Stimulated activated CD4-positive, alpha-beta T cell treated with anti-CD3 and anti-CD28 coated beads, Interleukin-1b, Interleukin-23, amount 100 ng/mL, for 4 hours (primary cell): ENCODE results near the gene CLTA.
"Not testable (repeated sequence)": the region's sequence is repeated elsewhere in the genome, so short reads cannot be mapped to it uniquely, and the experiment has no call there.

Source experiments
- DNase-seq, 2 donors: peaks; one replicate each; pipeline ENCODE4 v3.0.0-alpha.2; 2020; ENCODE audit warnings: low read depth in 2 of 2

Gene CLTA

DNA sequence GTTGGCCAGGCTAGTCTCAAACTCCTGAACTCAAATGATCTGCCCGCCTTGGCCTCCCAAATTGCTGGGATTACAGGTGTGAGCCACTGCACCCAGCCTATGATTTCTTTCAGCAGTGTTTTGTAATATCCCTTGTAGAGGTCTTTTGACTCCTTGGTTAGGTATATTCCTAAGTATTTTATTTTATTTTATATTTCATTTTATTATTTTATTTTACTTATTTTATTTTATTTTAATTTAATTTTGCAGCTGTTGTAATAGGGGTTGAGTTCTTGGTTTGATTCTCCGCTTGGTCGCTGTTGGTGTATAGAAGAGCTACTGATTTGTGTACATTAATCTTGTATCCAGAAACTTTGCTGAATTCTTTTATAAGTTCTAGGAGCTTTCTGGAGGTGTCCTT is 49.0 kb downstream of the CLTA start:
- not testable (repeated sequence) for DNase-seq

DNA sequence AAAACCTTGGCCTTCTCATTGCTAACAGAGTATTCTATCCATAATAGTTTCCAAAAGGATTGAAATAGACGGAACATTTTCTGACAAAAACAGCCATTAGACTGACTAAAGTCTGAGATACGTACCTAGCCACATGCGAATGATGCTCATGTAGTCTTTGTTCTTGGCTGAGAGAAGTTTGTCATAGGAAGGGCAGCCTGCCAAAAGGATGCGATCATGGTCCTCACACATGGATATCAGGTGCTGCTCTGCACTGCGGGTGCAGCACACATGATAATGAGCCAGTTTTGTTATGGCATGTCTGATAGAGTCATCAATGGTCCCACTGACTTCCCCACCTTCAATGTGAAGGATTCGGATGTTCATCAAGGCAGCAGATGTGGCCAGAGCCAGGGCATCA is 55.2 kb downstream of the CLTA start:
- DNase-seq: no peak

DNA sequence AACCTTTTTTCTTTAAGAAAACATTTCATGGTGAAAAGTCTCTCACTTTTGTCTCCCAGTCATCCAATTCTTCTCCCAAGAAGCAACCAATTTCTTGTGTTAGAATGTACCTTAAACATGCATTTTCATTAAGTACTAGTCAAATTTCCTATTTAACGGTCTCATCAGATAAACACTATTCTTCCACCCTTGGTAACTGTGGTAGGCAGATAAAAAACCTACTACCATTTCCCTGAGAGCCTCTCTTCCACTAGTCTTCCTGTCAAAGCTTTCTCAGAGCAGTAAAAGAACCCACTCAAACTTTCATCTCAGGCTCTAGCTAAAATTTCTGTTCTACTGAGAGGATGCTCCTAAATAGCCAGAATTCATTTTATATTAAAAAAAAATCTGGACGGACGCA is 56.6 kb downstream of the CLTA start:
- no peak for DNase-seq

DNA sequence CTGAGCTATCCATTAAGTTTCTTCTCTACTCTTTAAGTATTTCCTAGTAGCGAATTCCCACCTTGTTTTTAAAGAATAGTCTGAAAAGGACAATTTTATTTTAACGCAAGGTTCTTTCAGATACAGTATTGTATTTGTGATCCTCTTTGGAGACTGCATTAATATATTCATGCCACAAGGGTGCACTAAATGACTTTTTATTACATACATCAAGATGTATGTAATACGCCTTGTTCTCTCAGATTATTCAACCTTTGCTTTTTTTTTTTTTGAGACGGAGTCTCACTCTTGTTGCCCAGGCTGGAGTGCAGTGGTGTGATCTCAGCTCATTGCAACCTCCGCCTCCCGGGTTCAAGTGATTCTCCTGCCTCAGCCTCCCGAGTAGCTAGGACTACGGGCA is 57.3 kb downstream of the CLTA start:
- not testable (repeated sequence) for DNase-seq

DNA sequence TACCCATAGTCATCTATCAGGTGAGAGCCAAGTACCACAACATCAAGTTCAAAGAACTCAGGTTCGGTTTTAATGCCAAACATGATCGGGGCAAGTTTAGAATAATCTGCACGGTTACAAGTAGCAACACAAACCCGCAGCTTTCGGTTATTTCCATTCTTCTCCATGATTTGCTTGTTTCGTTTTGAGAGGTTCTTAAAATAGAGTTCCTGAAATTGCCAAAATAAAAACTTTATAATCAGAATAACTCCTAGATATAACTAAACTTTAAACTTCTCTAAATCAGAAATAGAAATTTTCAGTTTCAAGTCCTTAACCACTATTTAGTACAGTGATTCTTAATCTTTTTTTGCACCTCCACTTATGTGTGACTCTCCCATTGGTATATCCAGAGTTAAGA is 58.5 kb downstream of the CLTA start:
- no peak for DNase-seq

DNA sequence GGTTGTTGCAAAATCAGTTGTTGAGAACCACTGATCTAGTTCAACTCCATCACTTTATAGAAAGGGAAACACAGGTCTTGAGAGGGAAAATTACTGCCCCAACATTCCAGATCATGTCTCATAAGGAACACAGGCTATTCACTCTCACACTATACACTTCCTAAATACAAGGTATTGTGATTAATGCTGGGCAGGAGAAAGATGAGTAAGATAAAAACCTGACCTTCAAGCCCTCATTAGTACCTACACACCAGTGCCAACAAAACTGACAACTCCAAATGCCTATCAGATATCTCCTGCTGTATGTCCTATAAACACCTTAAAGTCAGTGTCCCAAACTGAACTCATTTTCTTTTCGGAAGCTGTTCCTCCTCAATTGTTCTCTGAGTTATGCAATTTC is 59.4 kb downstream of the CLTA start:
- no peak for DNase-seq

DNA sequence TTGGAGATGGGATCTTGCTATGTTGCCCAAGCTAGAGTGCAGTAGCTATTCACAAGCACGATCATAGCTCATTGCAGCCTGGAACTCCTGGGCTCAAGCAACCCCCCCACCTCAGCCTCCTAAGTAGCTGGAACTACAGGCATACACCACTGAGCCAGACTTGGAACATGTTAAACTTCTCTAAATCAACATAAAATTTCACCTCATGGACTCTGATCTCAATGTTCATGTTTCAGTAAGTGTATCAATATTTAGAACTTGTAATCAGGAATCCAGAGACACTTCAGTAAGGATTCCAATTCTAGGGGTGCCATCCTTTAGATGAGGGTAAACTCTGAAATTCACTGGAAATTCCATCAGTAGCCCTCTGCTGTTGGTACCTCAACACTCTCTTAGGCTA is 60.7 kb downstream of the CLTA start:
- no peak for DNase-seq

DNA sequence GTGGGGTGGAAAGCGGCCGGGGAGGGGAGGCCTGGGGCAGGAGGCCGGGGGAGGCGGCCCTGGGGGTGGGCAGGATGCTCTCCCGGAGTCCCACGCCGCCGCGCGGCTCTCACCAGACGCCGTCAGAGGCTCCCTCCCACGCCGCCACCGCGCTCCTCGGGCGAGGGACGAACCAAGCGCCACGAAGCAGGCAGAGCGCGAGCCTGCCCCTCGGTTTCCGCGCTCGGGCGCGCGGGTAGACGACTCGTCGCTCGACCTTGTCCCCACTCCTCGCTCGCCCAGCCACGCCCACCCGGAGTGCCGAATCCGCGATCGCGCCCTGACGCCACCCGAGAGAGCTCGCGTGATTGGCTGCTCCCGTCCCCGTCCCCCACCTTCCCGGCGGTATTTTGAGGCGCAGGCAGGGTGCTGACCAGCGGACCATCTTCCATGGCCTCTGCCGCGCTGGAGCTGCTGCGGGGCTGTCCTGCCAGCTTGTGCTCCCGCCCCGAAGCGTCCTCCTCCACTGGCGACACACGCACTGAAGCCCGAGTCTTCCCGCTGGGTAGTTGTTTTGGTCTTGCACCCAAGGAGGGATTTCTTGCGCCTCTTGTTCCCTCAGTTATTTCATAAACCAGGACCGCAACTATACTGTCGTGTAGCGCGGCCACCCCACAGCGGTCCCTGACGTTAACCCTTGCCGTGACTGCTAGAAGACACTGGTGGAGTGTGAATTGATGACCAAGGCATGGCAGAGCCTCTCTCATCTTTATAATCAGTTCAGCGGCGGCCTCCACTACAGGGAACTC is 67.7 kb downstream of the CLTA start, which contains the start of gene GNE:
Gene GNE (minus strand): TSS at position 241 of the 788 bp plus-strand sequence. CDS start 9,093 bp downstream, outside the sequence.
- DNase-seq: peak; percentile 96 to 98

DNA sequence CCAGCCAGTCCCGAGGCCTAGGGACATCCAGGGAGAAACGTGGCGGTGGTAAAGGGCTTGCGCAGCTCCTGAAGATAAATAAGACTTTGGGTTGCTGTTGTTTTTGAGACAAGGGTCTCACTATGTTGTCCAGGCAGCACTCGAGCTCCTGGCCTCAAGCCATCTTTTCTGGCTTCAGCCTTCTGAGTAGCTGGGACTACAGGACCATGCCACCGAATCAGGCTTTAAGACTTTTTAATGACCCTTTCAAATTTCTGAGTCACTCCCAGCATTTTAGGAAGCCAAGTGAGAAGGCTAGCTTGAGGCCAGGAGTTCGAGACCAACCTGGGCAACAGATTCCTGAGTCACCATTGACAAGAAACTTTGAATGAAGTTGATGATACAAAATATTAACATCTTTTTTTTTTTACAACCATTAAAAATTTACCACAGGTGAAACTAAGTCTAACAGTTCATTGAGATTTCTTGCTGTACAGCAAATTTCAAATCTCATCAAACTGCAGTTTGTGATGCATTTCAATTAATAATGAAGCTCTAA is 68.3 kb downstream of the CLTA start:
- DNase-seq: no peak
